Epithelial cell of alveolus of lung (primary cell): ENCODE measurements around the gene KCTD11. TPM values are rescaled to one million over a fixed set of nuclear protein-coding genes. Genes with fewer than 3 reads are reported as not detected.

ENCODE experiments used
- total RNA-seq: library from RNA; depleted of rRNA; stranded (reverse); fragments of >200 nt; gene quantifications from 2 replicates; pipeline ENCODE4 v1.2.1, GENCODE V29; 2015

The KCTD11 gene
- 11.4 and 17.8 TPM in 2 replicates for total RNA-seq

GRCh38 chr17:7351665-7352502, at the start of gene KCTD11:
KCTD11 (plus strand) TSS chr17:7352162.

GRCh38 chr17:7306911-7307685, 44.9 kb upstream of the KCTD11 start, which contains the start of gene EIF5A:
EIF5A (plus strand) TSS chr17:7307628; CDS start chr17:7309636, 2,008 bp downstream.

GRCh38 chr17:7314719-7315569, 37.0 kb upstream of the KCTD11 start, which contains the start of gene GPS2:
GPS2 (minus strand) TSS chr17:7315360; CDS start chr17:7315052, 308 bp downstream.

GRCh38 chr17:7328840-7329373, 23.1 kb upstream of the KCTD11 start, which contains the start of gene NEURL4:
NEURL4 (minus strand) TSS chr17:7329335; CDS start chr17:7329312, 23 bp downstream.

GRCh38 chr17:7336240-7337175, 15.5 kb upstream of the KCTD11 start, which contains the start of gene ACAP1:
ACAP1 (plus strand) TSS chr17:7336529; CDS start chr17:7336735, 206 bp downstream.

GRCh38 chr17:7355053-7355452, 3.1 kb downstream of the KCTD11 start, which contains the start of gene TMEM95:
TMEM95 (plus strand) TSS chr17:7355156; CDS start chr17:7355205, 49 bp downstream.

GRCh38 chr17:7380855-7381683, 29.1 kb downstream of the KCTD11 start, which contains the start of gene TNK1:
TNK1 (plus strand) TSS chr17:7381089; CDS start chr17:7382927, 1,838 bp downstream.

GRCh38 chr17:7394452-7395191, 42.7 kb downstream of the KCTD11 start, which contains the start of gene PLSCR3:
PLSCR3 (minus strand) TSS chr17:7394525; CDS start chr17:7394110, 415 bp downstream.

GRCh38 chr17:7403977-7404736, 52.2 kb downstream of the KCTD11 start, which contains the start of gene TMEM256:
TMEM256 (minus strand) TSS chr17:7404097; CDS start chr17:7404084, 13 bp downstream.

Other genes starting within 250 kb of the KCTD11 start
- not detected in 2 replicates for gene ASGR2, start 237.3 kb upstream of the KCTD11 start, total RNA-seq
- 0.80 and 1.0 TPM in 2 replicates for gene ASGR1, start 172.8 kb upstream of the KCTD11 start, total RNA-seq
- 11.8 and 18.9 TPM in 2 replicates for gene DLG4, start 132.3 kb upstream of the KCTD11 start, total RNA-seq
- gene ACADVL, start 132.2 kb upstream of the KCTD11 start, total RNA-seq: 184 and 242 TPM in 2 replicates
- gene DVL2, start 117.6 kb upstream of the KCTD11 start, total RNA-seq: 50.8 and 59.7 TPM in 2 replicates
- 55.6 and 63.3 TPM in 2 replicates for gene PHF23, start 112.7 kb upstream of the KCTD11 start, total RNA-seq
- 310 and 533 TPM in 2 replicates for gene GABARAP, start 109.7 kb upstream of the KCTD11 start, total RNA-seq
- 64.9 and 130 TPM in 2 replicates for gene CTDNEP1, start 100.4 kb upstream of the KCTD11 start, total RNA-seq
- 34.9 and 40.0 TPM in 2 replicates for gene ELP5, start 99.9 kb upstream of the KCTD11 start, total RNA-seq
- gene CLDN7, start 89.7 kb upstream of the KCTD11 start, total RNA-seq: 1.8 and 23.0 TPM in 2 replicates
- gene SLC2A4, start 70.4 kb upstream of the KCTD11 start, total RNA-seq: 0.13 and 0.96 TPM in 2 replicates
- gene YBX2, start 57.5 kb upstream of the KCTD11 start, total RNA-seq: 3.9 TPM in 1 of 2 replicates, not detected in the other
- 167 and 647 TPM in 2 replicates for gene EIF5A, start 44.5 kb upstream of the KCTD11 start, total RNA-seq
- 36.5 and 37.0 TPM in 2 replicates for gene GPS2, start 36.8 kb upstream of the KCTD11 start, total RNA-seq
- 7.5 and 10.5 TPM in 2 replicates for gene NEURL4, start 22.8 kb upstream of the KCTD11 start, total RNA-seq
- 1.5 and 2.7 TPM in 2 replicates for gene ACAP1, start 15.6 kb upstream of the KCTD11 start, total RNA-seq
- 0.13 TPM in 1 of 2 replicates, not detected in the other for gene TMEM95, start 3.0 kb downstream of the KCTD11 start, total RNA-seq
- gene TNK1, start 28.9 kb downstream of the KCTD11 start, total RNA-seq: 0.65 and 2.2 TPM in 2 replicates
- gene PLSCR3, start 42.4 kb downstream of the KCTD11 start, total RNA-seq: 60.1 and 62.8 TPM in 2 replicates
- gene TMEM256, start 51.9 kb downstream of the KCTD11 start, total RNA-seq: 130 and 211 TPM in 2 replicates
- gene NLGN2, start 55.7 kb downstream of the KCTD11 start, total RNA-seq: 18.5 and 38.1 TPM in 2 replicates
- gene SPEM1, start 68.2 kb downstream of the KCTD11 start, total RNA-seq: not detected in 2 replicates
- gene SPEM2, start 73.5 kb downstream of the KCTD11 start, total RNA-seq: not detected in 2 replicates
- not detected in 2 replicates for gene SPEM3, start 76.7 kb downstream of the KCTD11 start, total RNA-seq
- gene TMEM102, start 83.3 kb downstream of the KCTD11 start, total RNA-seq: 3.8 and 8.9 TPM in 2 replicates
- gene FGF11, start 87.3 kb downstream of the KCTD11 start, total RNA-seq: 2.1 and 7.3 TPM in 2 replicates
- 5.2 and 11.9 TPM in 2 replicates for gene CHRNB1, start 92.9 kb downstream of the KCTD11 start, total RNA-seq
- gene ZBTB4, start 127.5 kb downstream of the KCTD11 start, total RNA-seq: 24.3 and 39.0 TPM in 2 replicates
- not detected in 2 replicates for gene SLC35G6, start 129.3 kb downstream of the KCTD11 start, total RNA-seq
- 55.6 and 62.1 TPM in 2 replicates for gene POLR2A, start 132.2 kb downstream of the KCTD11 start, total RNA-seq
- 16.0 and 20.4 TPM in 2 replicates for gene TNFSF12, start 196.9 kb downstream of the KCTD11 start, total RNA-seq
- 4.1 and 4.9 TPM in 2 replicates for gene TNFSF13, start 206.6 kb downstream of the KCTD11 start, total RNA-seq
- 62.5 and 73.4 TPM in 2 replicates for gene SENP3, start 209.8 kb downstream of the KCTD11 start, total RNA-seq
- 37.4 and 40.5 TPM in 2 replicates for gene CD68, start 227.5 kb downstream of the KCTD11 start, total RNA-seq
- 202 and 249 TPM in 2 replicates for gene MPDU1, start 231.7 kb downstream of the KCTD11 start, total RNA-seq
- gene SOX15, start 237.9 kb downstream of the KCTD11 start, total RNA-seq: 0.52 and 2.8 TPM in 2 replicates